ENCODE measurements around the gene SLC25A21. TPM values are rescaled to one million over a fixed set of nuclear protein-coding genes. Genes with fewer than 3 reads are reported as not detected.
A peak's percentile ranks its signal among the peaks of the same experiment; 100 is the strongest.

Gene SLC25A21
- total RNA-seq, 8 experiments from 2014 or later, result 0.52 to 2.9 (median 1.4) TPM

GRCh38 chr14:37061697-37062096, 110.7 kb downstream of the SLC25A21 start:
- H3K4me3 ChIP-seq, result no peak overlapping the region
- no peak for ATAC-seq (replicated peaks in 6 of 8)
- H3K4me1 ChIP-seq (replicated peaks in 1 of 2), result peaks cover 0 to 3% of the 10 kb centered on the region in 2 donors
- in situ Hi-C loops (cut with MboI; ENCODE audit: low pct_unique_long_range_greater_than_20kb in 2 of 9, low sequenced_read_pairs in 9 of 9, unreplicated experiment in 9 of 9), result no loop called here
- 13 to 100% (median 83%) methylated on average over 1 of the region's 1 CpG; no CpG with 5 or more reads in 3 of the 10 experiments for WGBS, 10 experiments
- no peak overlapping the region for H3K27ac ChIP-seq

- in situ Hi-C loops (cut with MboI; ENCODE audit: low pct_unique_long_range_greater_than_20kb in 2 of 9, low sequenced_read_pairs in 9 of 9, unreplicated experiment in 9 of 9), result no loop called here
- WGBS, 10 experiments, result 28 to 94% (median 53%) methylated on average over 1 to 3 of the region's 3 CpGs; no CpG with 5 or more reads in 5 of the 10 experiments
- ATAC-seq (replicated peaks in 6 of 8), result no peak
- H3K27ac ChIP-seq, result no peak overlapping the region
- no peak overlapping the region for H3K4me3 ChIP-seq
- peaks cover 0 to 3% of the 10 kb centered on the region in 2 donors for H3K4me1 ChIP-seq (replicated peaks in 1 of 2)
These were observed 111.7 kb downstream of the SLC25A21 start for GRCh38 chr14:37060496-37061260.

- H3K4me3 ChIP-seq, result no peak overlapping the region
- no peak overlapping the region for H3K27ac ChIP-seq
- in situ Hi-C loops (cut with MboI; ENCODE audit: low pct_unique_long_range_greater_than_20kb in 2 of 9, low sequenced_read_pairs in 9 of 9, unreplicated experiment in 9 of 9), result no loop called here
- WGBS, 10 experiments, result 7 to 85% (median 58%) methylated on average over 1 to 3 of the region's 3 CpGs
- ATAC-seq (replicated peaks in 6 of 8), result peak in 1 of 8 experiments; percentile 32
- peaks cover 0 to 3% of the 10 kb centered on the region in 2 donors for H3K4me1 ChIP-seq (replicated peaks in 1 of 2)
These were observed 114.6 kb downstream of the SLC25A21 start for GRCh38 chr14:37057776-37058175.

GRCh38 chr14:37056473-37056872, 115.9 kb downstream of the SLC25A21 start:
- no peak overlapping the region for H3K27ac ChIP-seq
- no peak overlapping the region for H3K4me3 ChIP-seq
- ATAC-seq (replicated peaks in 6 of 8), result peak in 3 of 8 experiments; percentile 68 to 100 (median 100)
- in situ Hi-C loops (cut with MboI; ENCODE audit: low pct_unique_long_range_greater_than_20kb in 2 of 9, low sequenced_read_pairs in 9 of 9, unreplicated experiment in 9 of 9), result no loop called here
- peaks cover 0 to 3% of the 10 kb centered on the region in 2 donors for H3K4me1 ChIP-seq (replicated peaks in 1 of 2)
- WGBS, 10 experiments, result 14 to 65% (median 33%) methylated on average over 1 to 2 of the region's 3 CpGs; no CpG with 5 or more reads in 4 of the 10 experiments

GRCh38 chr14:37054869-37055268, 117.5 kb downstream of the SLC25A21 start:
- no peaks in the 10 kb centered on the region for H3K4me1 ChIP-seq (replicated peaks in 1 of 2)
- ATAC-seq (replicated peaks in 6 of 8), result no peak
- 60 to 100% (median 100%) methylated on average over 1 to 2 of the region's 2 CpGs; no CpG with 5 or more reads in 2 of the 10 experiments for WGBS, 10 experiments
- in situ Hi-C loops (cut with MboI; ENCODE audit: low pct_unique_long_range_greater_than_20kb in 2 of 9, low sequenced_read_pairs in 9 of 9, unreplicated experiment in 9 of 9), result no loop called here
- no peak overlapping the region for H3K4me3 ChIP-seq
- no peak overlapping the region for H3K27ac ChIP-seq

GRCh38 chr14:37054144-37054543, 118.3 kb downstream of the SLC25A21 start:
- H3K27ac ChIP-seq, result no peak overlapping the region
- no peaks in the 10 kb centered on the region for H3K4me1 ChIP-seq (replicated peaks in 1 of 2)
- in situ Hi-C loops (cut with MboI; ENCODE audit: low pct_unique_long_range_greater_than_20kb in 2 of 9, low sequenced_read_pairs in 9 of 9, unreplicated experiment in 9 of 9), result no loop called here

GRCh38 chr14:37051680-37052079, 120.7 kb downstream of the SLC25A21 start:
- WGBS, 10 experiments, result 60 to 100% (median 93%) methylated on average over 1 to 5 of the region's 5 CpGs; no CpG with 5 or more reads in 2 of the 10 experiments
- in situ Hi-C loops (cut with MboI; ENCODE audit: low pct_unique_long_range_greater_than_20kb in 2 of 9, low sequenced_read_pairs in 9 of 9, unreplicated experiment in 9 of 9), result no loop called here
- H3K4me1 ChIP-seq (replicated peaks in 1 of 2), result no peaks in the 10 kb centered on the region
- no peak overlapping the region for H3K27ac ChIP-seq
- no peak for ATAC-seq (replicated peaks in 6 of 8)
- H3K4me3 ChIP-seq, result no peak overlapping the region

More at GRCh38 chr14:37054144-37054543, 118.3 kb downstream of the SLC25A21 start:
- no peak overlapping the region for H3K4me3 ChIP-seq
- ATAC-seq (replicated peaks in 6 of 8), result no peak

- Histone ChIP-seq H3K4me3 (no peak overlapping the region), H3K27ac (no peak overlapping the region), H3K4me1 (replicated peaks in 1 of 2) (no peaks in the 10 kb centered on the region)
- no peak for ATAC-seq (replicated peaks in 6 of 8)
- in situ Hi-C loops (cut with MboI; ENCODE audit: low pct_unique_long_range_greater_than_20kb in 2 of 9, low sequenced_read_pairs in 9 of 9, unreplicated experiment in 9 of 9), result no loop called here
- WGBS, 10 experiments, result 54 to 100% (median 91%) methylated on average over 1 to 2 of the region's 2 CpGs; no CpG with 5 or more reads in 2 of the 10 experiments
These were observed 121.3 kb downstream of the SLC25A21 start for GRCh38 chr14:37051153-37051552.

- no peak overlapping the region for H3K4me3 ChIP-seq
- in situ Hi-C loops (cut with MboI; ENCODE audit: low pct_unique_long_range_greater_than_20kb in 2 of 9, low sequenced_read_pairs in 9 of 9, unreplicated experiment in 9 of 9), result no loop called here
- no peaks in the 10 kb centered on the region for H3K4me1 ChIP-seq (replicated peaks in 1 of 2)
- no peak for ATAC-seq (replicated peaks in 6 of 8)
- no peak overlapping the region for H3K27ac ChIP-seq
These were observed 123.7 kb downstream of the SLC25A21 start for GRCh38 chr14:37048666-37049071.

GRCh38 chr14:37047996-37048395, 124.4 kb downstream of the SLC25A21 start:
- H3K27ac ChIP-seq, result no peak overlapping the region
- H3K4me3 ChIP-seq, result no peak overlapping the region
- peak in 1 of 8 experiments; percentile 33 for ATAC-seq (replicated peaks in 6 of 8)
- in situ Hi-C loops (cut with MboI; ENCODE audit: low pct_unique_long_range_greater_than_20kb in 2 of 9, low sequenced_read_pairs in 9 of 9, unreplicated experiment in 9 of 9), result no loop called here
- 29 to 100% (median 60%) methylated on average over 1 to 4 of the region's 4 CpGs for WGBS, 10 experiments
- H3K4me1 ChIP-seq (replicated peaks in 1 of 2), result no peaks in the 10 kb centered on the region

GRCh38 chr14:37047226-37047625, 125.2 kb downstream of the SLC25A21 start:
- in situ Hi-C loops (cut with MboI; ENCODE audit: low pct_unique_long_range_greater_than_20kb in 2 of 9, low sequenced_read_pairs in 9 of 9, unreplicated experiment in 9 of 9), result no loop called here
- Histone ChIP-seq H3K4me1 (replicated peaks in 1 of 2) (no peaks in the 10 kb centered on the region), H3K4me3 (no peak overlapping the region), H3K27ac (no peak overlapping the region)
- WGBS, 10 experiments, result 35 to 87% (median 80%) methylated on average over 2 to 4 of the region's 4 CpGs; no CpG with 5 or more reads in 2 of the 10 experiments
- no peak for ATAC-seq (replicated peaks in 6 of 8)

GRCh38 chr14:37046815-37047214, 125.6 kb downstream of the SLC25A21 start:
- 78 to 100% (median 86%) methylated on average over 1 to 2 of the region's 2 CpGs; no CpG with 5 or more reads in 6 of the 10 experiments for WGBS, 10 experiments
- peak in 1 of 8 experiments; percentile 68 for ATAC-seq (replicated peaks in 6 of 8)
- Histone ChIP-seq H3K4me1 (replicated peaks in 1 of 2) (no peaks in the 10 kb centered on the region), H3K4me3 (no peak overlapping the region), H3K27ac (no peak overlapping the region)
- in situ Hi-C loops (cut with MboI; ENCODE audit: low pct_unique_long_range_greater_than_20kb in 2 of 9, low sequenced_read_pairs in 9 of 9, unreplicated experiment in 9 of 9), result no loop called here

- in situ Hi-C loops (cut with MboI; ENCODE audit: low pct_unique_long_range_greater_than_20kb in 2 of 9, low sequenced_read_pairs in 9 of 9, unreplicated experiment in 9 of 9), result no loop called here
- WGBS, 10 experiments, result 33 to 100% (median 82%) methylated on average over 1 to 5 of the region's 5 CpGs
- Histone ChIP-seq H3K4me1 (replicated peaks in 1 of 2) (no peaks in the 10 kb centered on the region), H3K27ac (no peak overlapping the region), H3K4me3 (no peak overlapping the region)
- ATAC-seq (replicated peaks in 6 of 8), result no peak
These were observed 126.9 kb downstream of the SLC25A21 start for GRCh38 chr14:37045340-37046061.

Measured in motor neuron (in vitro differentiated cells).